K562 (cell line): Measurements from ENCODE around the gene SLC38A8. TPM values are rescaled to one million over a fixed set of nuclear protein-coding genes. Genes with fewer than 3 reads are reported as not detected.

ENCODE experiments used
- FOXJ3 ChIP-seq: sonication (generic); formaldehyde crosslinking; IDR thresholded peaks from 2 replicates; pipeline ENCODE4 v1.4.0; 2020; ENCODE audit warnings: mild to moderate bottlenecking, missing genetic modification reagents
- HNRNPH1 ChIP-seq: fragments of 200-400 bp; formaldehyde crosslinking; optimal IDR thresholded peaks from 2 replicates; pipeline ENCODE3; 2017; ENCODE audit warnings: low read depth, mild to moderate bottlenecking, low read length, moderate library complexity
- PCBP2 ChIP-seq: fragments of 200-400 bp; formaldehyde crosslinking; IDR thresholded peaks from 2 replicates; pipeline ENCODE4 v1.6.1; 2018; ENCODE audit warnings: low read length, low read depth, mild to moderate bottlenecking, moderate library complexity; ENCODE audit not compliant: poor library complexity, severe bottlenecking
- RCOR1 ChIP-seq, 2 experiments: IDR thresholded peaks; 2 replicates each; pipeline ENCODE4 v1.6.1; 2012; ENCODE audit warnings: low read depth in 2 of 2, low read length in 2 of 2, borderline replicate concordance in 1 of 2, improper control_type of control experiment in 1 of 2
- SOX6 ChIP-seq: fragments of 450-650 bp; IDR thresholded peaks from 2 replicates; pipeline ENCODE4 v1.6.1; 2014; ENCODE audit warnings: mild to moderate bottlenecking
- STAG1 ChIP-seq: sonication (generic); formaldehyde crosslinking; IDR thresholded peaks from 2 replicates; pipeline ENCODE4 v1.5.0; 2020; ENCODE audit warnings: missing genetic modification reagents, borderline replicate concordance
- TSC22D4 ChIP-seq: fragments of 450-650 bp; IDR thresholded peaks from 2 replicates; pipeline ENCODE4 v1.6.1; 2016; ENCODE audit warnings: missing genetic modification characterization, missing biosample characterization, control low read depth
- ZNF444 ChIP-seq: fragments of 250-450 bp; sonication (Bioruptor Pico); IDR thresholded peaks from 2 replicates; pipeline ENCODE4 v1.4.0; 2020; ENCODE audit warnings: mild to moderate bottlenecking, moderate library complexity
- ZNF668 ChIP-seq: fragments of 250-450 bp; sonication (Bioruptor Pico); IDR thresholded peaks from 2 replicates; pipeline ENCODE4 v1.8.0; 2022; ENCODE audit warnings: mild to moderate bottlenecking, inconsistent platforms
- polyA plus RNA-seq, 8 experiments: library from polyadenylated mRNA; depleted of rRNA in 4 of 8; stranded (reverse) in 5 of 8; unstranded in 3 of 8; fragments of >200 nt; fragmentation: Nextera tagmentation in 2 of 8; fragmentation: Illumina TruSeq in 1 of 8; extraction: Ambion mirVana in 2 of 8; extraction: Trizol in 1 of 8; gene quantifications; 2 replicates each; pipeline versions ENCODE4 v1.2.1 to v1.2.3, GENCODE V29; 2011 to 2014; ENCODE audit warnings: inconsistent platforms in 1 of 8, missing spikeins in 1 of 8
- total RNA-seq, 7 experiments: library from RNA; depleted of rRNA in 6 of 7; stranded (reverse); fragments of >200 nt in 6 of 7; fragmentation: Illumina TruSeq in 2 of 7; extraction: Trizol in 2 of 7; gene quantifications; 2 replicates each; pipeline versions ENCODE4 v1.2.1 to v1.2.3, GENCODE V29; 2011 to 2021; ENCODE audit warnings: low replicate concordance in 1 of 7
- TF ChIP-seq, protein P1 (sequence below): fragments of 450-650 bp; IDR thresholded peaks from 2 replicates; pipeline ENCODE4 v1.6.1; 2018; ENCODE audit not compliant: partially characterized antibody
- TF ChIP-seq, protein P2 (sequence below): IDR thresholded peaks from 2 replicates; pipeline ENCODE4 v1.6.1; 2012; ENCODE audit warnings: low read depth, low read length, improper control_type of control experiment, borderline replicate concordance
- TF ChIP-seq, protein P3 (sequence below), 2 experiments: fragments of 150-350 bp in 1 of 2; IDR thresholded peaks; 2 replicates each; pipeline ENCODE4 v1.6.1; 2012 to 2016; ENCODE audit warnings: low read depth in 2 of 2, low read length in 2 of 2, mild to moderate bottlenecking in 1 of 2, moderate library complexity in 1 of 2
- TF ChIP-seq, protein P4 (sequence below): sonication (generic); formaldehyde crosslinking; IDR thresholded peaks from 2 replicates; pipeline ENCODE4 v1.8.0; 2022; ENCODE audit warnings: mild to moderate bottlenecking, missing genetic modification reagents
- TF ChIP-seq, protein P5 (sequence below): fragments of 250-450 bp; sonication (Bioruptor Pico); IDR thresholded peaks from 2 replicates; pipeline ENCODE4 v1.8.0; 2021; ENCODE audit warnings: borderline replicate concordance, mild to moderate bottlenecking, moderate library complexity; ENCODE audit not compliant: poor library complexity, severe bottlenecking

SLC38A8 gene
- total and polyA plus RNA-seq, 9 of the 15 experiments (the other 6 are each of a cell fraction or from before 2014, with no cell fraction given): 0.28 TPM; not detected in 8

DNA sequence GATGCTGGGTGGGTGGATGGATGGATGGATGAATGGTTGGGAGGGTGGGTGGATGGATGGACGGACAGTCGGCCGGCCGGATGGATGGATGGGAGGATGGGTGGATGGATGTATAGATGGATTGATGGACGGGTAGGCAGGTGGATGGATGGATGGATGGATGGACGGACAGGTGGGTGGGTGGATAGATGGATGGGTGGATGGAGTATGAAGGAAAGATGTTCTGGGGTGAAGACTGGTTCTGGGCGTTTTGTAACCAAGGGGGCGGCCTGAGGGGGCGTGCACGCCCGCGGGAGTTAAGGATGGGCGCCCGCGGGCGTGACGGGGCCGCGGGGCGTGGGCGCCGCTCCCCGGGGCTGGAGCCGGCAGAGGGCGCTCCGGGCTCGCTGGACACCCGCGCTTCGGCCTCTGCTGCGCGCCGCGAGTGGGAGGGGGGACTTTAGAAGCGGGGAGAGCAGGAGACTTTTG is 74.7 kb downstream of the SLC38A8 start, which contains the start of gene NECAB2 (continued):
- TF ChIP-seq, protein P1, sequence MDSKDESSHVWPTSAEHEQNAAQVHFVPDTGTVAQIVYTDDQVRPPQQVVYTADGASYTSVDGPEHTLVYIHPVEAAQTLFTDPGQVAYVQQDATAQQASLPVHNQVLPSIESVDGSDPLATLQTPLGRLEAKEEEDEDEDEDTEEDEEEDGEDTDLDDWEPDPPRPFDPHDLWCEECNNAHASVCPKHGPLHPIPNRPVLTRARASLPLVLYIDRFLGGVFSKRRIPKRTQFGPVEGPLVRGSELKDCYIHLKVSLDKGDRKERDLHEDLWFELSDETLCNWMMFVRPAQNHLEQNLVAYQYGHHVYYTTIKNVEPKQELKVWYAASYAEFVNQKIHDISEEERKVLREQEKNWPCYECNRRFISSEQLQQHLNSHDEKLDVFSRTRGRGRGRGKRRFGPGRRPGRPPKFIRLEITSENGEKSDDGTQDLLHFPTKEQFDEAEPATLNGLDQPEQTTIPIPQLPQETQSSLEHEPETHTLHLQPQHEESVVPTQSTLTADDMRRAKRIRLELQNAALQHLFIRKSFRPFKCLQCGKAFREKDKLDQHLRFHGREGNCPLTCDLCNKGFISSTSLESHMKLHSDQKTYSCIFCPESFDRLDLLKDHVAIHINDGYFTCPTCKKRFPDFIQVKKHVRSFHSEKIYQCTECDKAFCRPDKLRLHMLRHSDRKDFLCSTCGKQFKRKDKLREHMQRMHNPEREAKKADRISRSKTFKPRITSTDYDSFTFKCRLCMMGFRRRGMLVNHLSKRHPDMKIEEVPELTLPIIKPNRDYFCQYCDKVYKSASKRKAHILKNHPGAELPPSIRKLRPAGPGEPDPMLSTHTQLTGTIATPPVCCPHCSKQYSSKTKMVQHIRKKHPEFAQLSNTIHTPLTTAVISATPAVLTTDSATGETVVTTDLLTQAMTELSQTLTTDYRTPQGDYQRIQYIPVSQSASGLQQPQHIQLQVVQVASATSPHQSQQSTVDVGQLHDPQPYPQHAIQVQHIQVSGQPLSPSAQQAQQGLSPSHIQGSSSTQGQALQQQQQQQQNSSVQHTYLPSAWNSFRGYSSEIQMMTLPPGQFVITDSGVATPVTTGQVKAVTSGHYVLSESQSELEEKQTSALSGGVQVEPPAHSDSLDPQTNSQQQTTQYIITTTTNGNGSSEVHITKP: no peak
- no peak for TF ChIP-seq TSC22D4
- TF ChIP-seq RCOR1 (IDR thresholded peaks at IDR 0.05; ENCODE audit: borderline replicate concordance in 1 of 2, low read depth in 2 of 2, low read length in 2 of 2): 0 out of 4 replicates have a peak, but pooled peaks of 1 of the 2 experiments have one; percentile 52
- TF ChIP-seq, protein P2, sequence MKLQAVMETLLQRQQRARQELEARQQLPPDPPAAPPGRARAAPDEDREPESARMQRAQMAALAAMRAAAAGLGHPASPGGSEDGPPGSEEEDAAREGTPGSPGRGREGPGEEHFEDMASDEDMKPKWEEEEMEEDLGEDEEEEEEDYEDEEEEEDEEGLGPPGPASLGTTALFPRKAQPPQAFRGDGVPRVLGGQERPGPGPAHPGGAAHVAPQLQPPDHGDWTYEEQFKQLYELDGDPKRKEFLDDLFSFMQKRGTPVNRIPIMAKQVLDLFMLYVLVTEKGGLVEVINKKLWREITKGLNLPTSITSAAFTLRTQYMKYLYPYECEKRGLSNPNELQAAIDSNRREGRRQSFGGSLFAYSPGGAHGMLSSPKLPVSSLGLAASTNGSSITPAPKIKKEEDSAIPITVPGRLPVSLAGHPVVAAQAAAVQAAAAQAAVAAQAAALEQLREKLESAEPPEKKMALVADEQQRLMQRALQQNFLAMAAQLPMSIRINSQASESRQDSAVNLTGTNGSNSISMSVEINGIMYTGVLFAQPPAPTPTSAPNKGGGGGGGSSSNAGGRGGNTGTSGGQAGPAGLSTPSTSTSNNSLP: no peak
- TF ChIP-seq, protein P3, sequence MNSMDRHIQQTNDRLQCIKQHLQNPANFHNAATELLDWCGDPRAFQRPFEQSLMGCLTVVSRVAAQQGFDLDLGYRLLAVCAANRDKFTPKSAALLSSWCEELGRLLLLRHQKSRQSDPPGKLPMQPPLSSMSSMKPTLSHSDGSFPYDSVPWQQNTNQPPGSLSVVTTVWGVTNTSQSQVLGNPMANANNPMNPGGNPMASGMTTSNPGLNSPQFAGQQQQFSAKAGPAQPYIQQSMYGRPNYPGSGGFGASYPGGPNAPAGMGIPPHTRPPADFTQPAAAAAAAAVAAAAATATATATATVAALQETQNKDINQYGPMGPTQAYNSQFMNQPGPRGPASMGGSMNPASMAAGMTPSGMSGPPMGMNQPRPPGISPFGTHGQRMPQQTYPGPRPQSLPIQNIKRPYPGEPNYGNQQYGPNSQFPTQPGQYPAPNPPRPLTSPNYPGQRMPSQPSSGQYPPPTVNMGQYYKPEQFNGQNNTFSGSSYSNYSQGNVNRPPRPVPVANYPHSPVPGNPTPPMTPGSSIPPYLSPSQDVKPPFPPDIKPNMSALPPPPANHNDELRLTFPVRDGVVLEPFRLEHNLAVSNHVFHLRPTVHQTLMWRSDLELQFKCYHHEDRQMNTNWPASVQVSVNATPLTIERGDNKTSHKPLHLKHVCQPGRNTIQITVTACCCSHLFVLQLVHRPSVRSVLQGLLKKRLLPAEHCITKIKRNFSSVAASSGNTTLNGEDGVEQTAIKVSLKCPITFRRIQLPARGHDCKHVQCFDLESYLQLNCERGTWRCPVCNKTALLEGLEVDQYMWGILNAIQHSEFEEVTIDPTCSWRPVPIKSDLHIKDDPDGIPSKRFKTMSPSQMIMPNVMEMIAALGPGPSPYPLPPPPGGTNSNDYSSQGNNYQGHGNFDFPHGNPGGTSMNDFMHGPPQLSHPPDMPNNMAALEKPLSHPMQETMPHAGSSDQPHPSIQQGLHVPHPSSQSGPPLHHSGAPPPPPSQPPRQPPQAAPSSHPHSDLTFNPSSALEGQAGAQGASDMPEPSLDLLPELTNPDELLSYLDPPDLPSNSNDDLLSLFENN (IDR thresholded peaks at IDR 0.05; ENCODE audit: low read depth in 2 of 2, low read length in 2 of 2): no peak
- TF ChIP-seq ZNF444: no peak
- TF ChIP-seq, protein P4, sequence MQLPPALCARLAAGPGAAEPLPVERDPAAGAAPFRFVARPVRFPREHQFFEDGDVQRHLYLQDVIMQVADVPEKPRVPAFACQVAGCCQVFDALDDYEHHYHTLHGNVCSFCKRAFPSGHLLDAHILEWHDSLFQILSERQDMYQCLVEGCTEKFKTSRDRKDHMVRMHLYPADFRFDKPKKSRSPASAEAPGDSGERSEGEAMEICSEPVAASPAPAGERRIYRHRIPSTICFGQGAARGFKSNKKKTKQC: no peak
- TF ChIP-seq STAG1 (CRISPR knock-in tag): peak; percentile 63; the same call in 1 of the 2 replicates
- TF ChIP-seq HNRNPH1: no peak
- no peak for TF ChIP-seq PCBP2
- no peak for TF ChIP-seq ZNF668 (CRISPR knock-in tag)
- TF ChIP-seq SOX6: no peak
- no peak for TF ChIP-seq FOXJ3 (CRISPR knock-in tag)
- TF ChIP-seq, protein P5, sequence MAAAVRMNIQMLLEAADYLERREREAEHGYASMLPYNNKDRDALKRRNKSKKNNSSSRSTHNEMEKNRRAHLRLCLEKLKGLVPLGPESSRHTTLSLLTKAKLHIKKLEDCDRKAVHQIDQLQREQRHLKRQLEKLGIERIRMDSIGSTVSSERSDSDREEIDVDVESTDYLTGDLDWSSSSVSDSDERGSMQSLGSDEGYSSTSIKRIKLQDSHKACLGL (CRISPR knock-in tag): no peak
